ENCODE data around the gene CIITA. TPM values are rescaled to one million over a fixed set of nuclear protein-coding genes. Genes with fewer than 3 reads are reported as not detected.

Gene CIITA
- total RNA-seq, 1 experiment from 2014 or later: 0.26 TPM

GRCh38 chr16:10937068-10937859 is 60.3 kb downstream of the CIITA start:
- CTCF ChIA-PET: interaction anchor here (1.1 to 2.5 kb wide), 3 partner anchors 12 to 19 kb away, joined by 3 to 18 read pairs (median 7); no protein-coding TSS in a partner anchor
- no peaks in the 10 kb centered on the region for H3K9me3 Mint-ChIP-seq
- POLR2A ChIA-PET: no interaction called here

More at GRCh38 chr16:10937068-10937859, 60.3 kb downstream of the CIITA start:
- ATAC-seq (no peak), DNase-seq (ENCODE audit: low spot score) (no peak)
- Mint-ChIP-seq H3K27me3 (ENCODE audit: low read depth) (no peaks in the 10 kb centered on the region), H3K4me3 (no peak overlapping the region), H3K4me1 (peaks cover 23% of the 10 kb centered on the region), H3K27ac (no peak overlapping the region), H3K36me3 (peaks cover 16% of the 10 kb centered on the region; the same call in 1 of the 2 replicates)
- no peak for TF ChIP-seq ZNF416 (CRISPR knock-in tag; IDR thresholded peaks at IDR 0.05)
- no peak for TF ChIP-seq NFYB (CRISPR knock-in tag; conservative IDR thresholded peaks at IDR 0.05; ENCODE audit: low read depth)
- TF ChIP-seq ATF3 (CRISPR knock-in tag; conservative IDR thresholded peaks at IDR 0.05): no peak
- no peak for TF ChIP-seq IRF1 (CRISPR knock-in tag; IDR thresholded peaks at IDR 0.05)
- TF ChIP-seq KAT7 (CRISPR knock-in tag; IDR thresholded peaks at IDR 0.05; ENCODE audit: borderline replicate concordance): no peak
- TF ChIP-seq ZNF671 (CRISPR knock-in tag; IDR thresholded peaks at IDR 0.05): no peak
- no peak for TF ChIP-seq ETV6 (CRISPR knock-in tag; IDR thresholded peaks at IDR 0.05)
- TF ChIP-seq ATF6 (CRISPR knock-in tag; IDR thresholded peaks at IDR 0.05): no peak
- no peak for TF ChIP-seq ZNF138 (CRISPR knock-in tag; conservative IDR thresholded peaks at IDR 0.05)
- no peak for TF ChIP-seq HMGXB4 (CRISPR knock-in tag; IDR thresholded peaks at IDR 0.05)
- TF ChIP-seq TCF7 (CRISPR knock-in tag; IDR thresholded peaks at IDR 0.05; ENCODE audit: low read depth): no peak
- no peak for TF ChIP-seq ZSCAN18 (CRISPR knock-in tag; IDR thresholded peaks at IDR 0.05)
- TF ChIP-seq ELF4 (CRISPR knock-in tag; IDR thresholded peaks at IDR 0.05; ENCODE audit: low read depth): no peak
- no peak for TF ChIP-seq ZNF423 (CRISPR knock-in tag; IDR thresholded peaks at IDR 0.05)
- no peak for TF ChIP-seq AFF4 (CRISPR knock-in tag; IDR thresholded peaks at IDR 0.05; ENCODE audit: borderline replicate concordance)
- TF ChIP-seq RORB (CRISPR knock-in tag; IDR thresholded peaks at IDR 0.05): no peak
- TF ChIP-seq CBFB (CRISPR knock-in tag; IDR thresholded peaks at IDR 0.05; ENCODE audit: low read depth): no peak
- TF ChIP-seq ZNF512 (CRISPR knock-in tag; IDR thresholded peaks at IDR 0.05; ENCODE audit: borderline replicate concordance): no peak
- TF ChIP-seq ZNF263 (CRISPR knock-in tag; IDR thresholded peaks at IDR 0.05; ENCODE audit: low read depth): no peak
